Measurements from ENCODE around the gene TJP1. TPM values are rescaled to one million over a fixed set of nuclear protein-coding genes. Genes with fewer than 3 reads are reported as not detected.
"Not testable (repeated sequence)": the region's sequence is repeated elsewhere in the genome, so short reads cannot be mapped to it uniquely, and the experiment has no call there.

The TJP1 gene
- total RNA-seq, 2 experiments from 2014 or later: not detected

DNA sequence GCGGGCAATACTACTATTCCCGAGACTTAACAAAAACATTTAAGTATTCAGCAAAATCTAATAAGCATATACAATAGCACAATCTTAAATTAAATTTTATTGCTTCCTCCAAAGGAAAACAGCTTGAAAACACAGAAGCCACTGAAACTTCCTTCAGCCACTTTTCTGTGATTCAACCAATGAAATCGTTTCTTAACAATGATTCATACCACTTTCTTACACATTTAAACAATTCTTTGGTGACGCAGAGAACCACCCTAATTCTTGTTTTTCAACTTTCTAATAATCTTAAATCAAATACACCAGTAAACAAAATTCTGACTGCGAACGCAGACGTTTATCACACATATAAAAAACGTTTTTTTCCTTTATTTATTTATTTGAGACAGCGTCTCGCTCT, 4.1 kb downstream of the TJP1 start:
- Mint-ChIP-seq H3K27me3 (peaks cover 63% of the 10 kb centered on the region), H3K36me3 (ENCODE audit: low read depth) (peaks cover under 1% of the 10 kb centered on the region), H3K9me3 (peaks cover 4% of the 10 kb centered on the region), H3K27ac (no peak overlapping the region), H3K4me3 (no peak overlapping the region), H3K4me1 (ENCODE audit: low read depth) (peaks cover 2% of the 10 kb centered on the region)
- ChIA-PET CTCF (no interaction called here), POLR2A (no interaction called here)
- DNase-seq: no peak
- no peak for ATAC-seq
- intact Hi-C loops (cut with micrococcal nuclease): no loop called here
- TF ChIP-seq CTCF (IDR thresholded peaks at IDR 0.05): no peak

GRCh38 chr15:29817455-29817854, 4.8 kb downstream of the TJP1 start:
- H3K27ac Mint-ChIP-seq; CTCF ChIA-PET; DNase-seq; ATAC-seq; POLR2A ChIA-PET; H3K9me3 Mint-ChIP-seq; H3K4me1 Mint-ChIP-seq (ENCODE audit: low read depth); intact Hi-C loops (cut with micrococcal nuclease); H3K36me3 Mint-ChIP-seq (ENCODE audit: low read depth); H3K4me3 Mint-ChIP-seq: not testable (repeated sequence)
- peaks cover 61% of the 10 kb centered on the region for H3K27me3 Mint-ChIP-seq

GRCh38 chr15:29815000-29815710, 7.1 kb downstream of the TJP1 start:
- ATAC-seq (no peak), DNase-seq (no peak)
- CTCF ChIA-PET: no interaction called here
- H3K4me3 Mint-ChIP-seq: no peak overlapping the region
- H3K27me3 Mint-ChIP-seq: peaks cover 65% of the 10 kb centered on the region
- POLR2A ChIA-PET: no interaction called here
- no peaks in the 10 kb centered on the region for H3K4me1 Mint-ChIP-seq (ENCODE audit: low read depth)
- H3K36me3 Mint-ChIP-seq (ENCODE audit: low read depth): no peaks in the 10 kb centered on the region
- intact Hi-C loops (cut with micrococcal nuclease): no loop called here
- H3K9me3 Mint-ChIP-seq: peaks cover 3% of the 10 kb centered on the region
- no peak overlapping the region for H3K27ac Mint-ChIP-seq
- TF ChIP-seq CTCF (IDR thresholded peaks at IDR 0.05): no peak

DNA sequence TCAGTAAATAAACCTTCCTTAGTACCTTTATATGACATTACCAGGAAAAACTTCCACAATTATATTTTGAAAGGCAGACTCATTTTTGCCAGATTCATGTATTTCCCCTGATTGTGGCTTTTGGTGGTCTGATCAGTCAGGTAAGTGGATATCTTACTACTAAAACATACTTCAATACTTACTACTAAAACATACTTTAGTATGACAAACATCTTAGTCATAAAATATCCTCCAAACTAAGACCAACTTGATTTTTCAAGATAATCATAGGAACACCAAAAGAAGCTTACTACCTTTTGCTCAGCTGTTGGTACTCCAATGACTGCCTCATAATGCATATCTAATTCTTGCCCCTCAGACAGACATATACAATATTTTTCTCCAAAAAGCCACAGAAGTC, 9.3 kb downstream of the TJP1 start:
- TF ChIP-seq CTCF (IDR thresholded peaks at IDR 0.05): no peak
- Mint-ChIP-seq H3K4me1 (ENCODE audit: low read depth) (no peaks in the 10 kb centered on the region), H3K4me3 (no peak overlapping the region), H3K9me3 (peaks cover 4% of the 10 kb centered on the region), H3K36me3 (ENCODE audit: low read depth) (no peaks in the 10 kb centered on the region), H3K27ac (no peak overlapping the region), H3K27me3 (peaks cover 60% of the 10 kb centered on the region)
- ChIA-PET POLR2A (no interaction called here), CTCF (interaction anchor here (1.0 kb wide), 1 partner anchor 10 kb away, joined by 3 read pairs; no protein-coding TSS in a partner anchor)
- intact Hi-C loops (cut with micrococcal nuclease): no loop called here
- ATAC-seq (no peak), DNase-seq (no peak)

GRCh38 chr15:29812384-29812694, 9.9 kb downstream of the TJP1 start:
- no peak for DNase-seq
- TF ChIP-seq CTCF (IDR thresholded peaks at IDR 0.05): no peak
- H3K4me1 Mint-ChIP-seq (ENCODE audit: low read depth): no peaks in the 10 kb centered on the region
- intact Hi-C loops (cut with micrococcal nuclease): no loop called here
- H3K27ac Mint-ChIP-seq: no peak overlapping the region
- H3K36me3 Mint-ChIP-seq (ENCODE audit: low read depth): no peaks in the 10 kb centered on the region
- peaks cover 4% of the 10 kb centered on the region for H3K9me3 Mint-ChIP-seq
- ChIA-PET POLR2A (no interaction called here), CTCF (interaction anchor here (1.0 kb wide), 1 partner anchor 9 kb away, joined by 3 read pairs; no protein-coding TSS in a partner anchor)
- no peak for ATAC-seq
- H3K4me3 Mint-ChIP-seq: no peak overlapping the region
- H3K27me3 Mint-ChIP-seq: peaks cover 58% of the 10 kb centered on the region
